GM12878 (cell line): ENCODE results near the gene BBX. TPM values are rescaled to one million over a fixed set of nuclear protein-coding genes. Genes with fewer than 3 reads are reported as not detected.

ENCODE experiments used
- ATAC-seq: fragments of 200-7000 bp; cut with Tn5 transposase; 3 replicates; pipeline ENCODE4 v1.9.1; 2020; ENCODE audit warnings: mild to moderate bottlenecking, moderate library complexity
- BruUV-seq: library from RNA; stranded (reverse); fragments of 400-500 nt; replicated peaks from 2 replicates; lab custom pipeline; 2021; lab: Mats Ljungman, UMichigan
- CTCF ChIA-PET: fragments of 300-600 bp; sonication (Branson Sonifier 250); formaldehyde crosslinking; extraction: SDS; loops from one replicate; lab custom pipeline; 2021; ENCODE audit warnings: inconsistent platforms; lab: Yijun Ruan, JAX
- POLR2A ChIA-PET: fragments of 350-600 bp; formaldehyde crosslinking; extraction: SDS; loops from one replicate; lab custom pipeline; 2021; ENCODE audit warnings: inconsistent platforms; lab: Charles Lee
- RAD21 ChIA-PET: fragments of 300-600 bp; sonication (Branson Sonifier 250); formaldehyde crosslinking; loops from one replicate; lab custom pipeline; 2023; ENCODE audit warnings: antibody characterized with exemption; ENCODE audit not compliant: unreplicated experiment; lab: Charles Lee
- SMC1A ChIA-PET: fragments of 300-600 bp; sonication (Branson Sonifier 250); formaldehyde crosslinking; loops from one replicate; lab custom pipeline; 2023; ENCODE audit not compliant: unreplicated experiment, uncharacterized antibody; lab: Charles Lee
- DNase-seq: peaks from one replicate; pipeline ENCODE4 v3.0.0-alpha.2; 2011; ENCODE audit warnings: low read depth, low spot score
- FAIRE-seq: peaks from 3 replicates; lab custom pipeline; 2011; peaks lifted over from hg19 to GRCh38; lab: Jason Lieb, UNC
- H2AFZ ChIP-seq: 2 replicates; pipeline ENCODE4 v1.6.0; 2011; ENCODE audit warnings: low read depth, low read length, control low read depth; ENCODE audit not compliant: control insufficient read depth
- H3K27ac ChIP-seq: 2 replicates; pipeline ENCODE4 v1.5.1; 2011; ENCODE audit warnings: control low read depth; ENCODE audit not compliant: control insufficient read depth, insufficient read depth
- H3K27me3 ChIP-seq, 2 experiments: replicated peaks in 1 of 2; 2 replicates each; pipeline versions ENCODE4 v1.6.0 to v1.6.1; 2011; ENCODE audit warnings: low read length in 1 of 2; ENCODE audit not compliant: control insufficient read depth in 2 of 2, insufficient read depth in 2 of 2
- H3K36me3 ChIP-seq, 2 experiments: 2 replicates each; pipeline ENCODE4 v1.5.1; 2011; ENCODE audit warnings: low read length in 1 of 2; ENCODE audit not compliant: control insufficient read depth in 2 of 2, insufficient read depth in 2 of 2
- H3K4me1 ChIP-seq: 2 replicates; pipeline ENCODE4 v1.6.1; 2011; ENCODE audit warnings: mild to moderate bottlenecking, low read length, moderate library complexity, mixed read lengths; ENCODE audit not compliant: control insufficient read depth, insufficient read depth
- H3K4me2 ChIP-seq: 2 replicates; pipeline ENCODE4 v1.6.0; 2011; ENCODE audit warnings: control low read depth; ENCODE audit not compliant: control insufficient read depth, insufficient read depth
- H3K4me3 ChIP-seq: fragments of 200-600 bp; sonication (generic); 2 replicates; pipeline ENCODE4 v1.5.1; 2016
- H3K79me2 ChIP-seq: 2 replicates; pipeline ENCODE4 v1.6.0; 2011; ENCODE audit warnings: low read length; ENCODE audit not compliant: control insufficient read depth, insufficient read depth
- H3K9ac ChIP-seq: 2 replicates; pipeline ENCODE4 v1.8.0; 2011; ENCODE audit warnings: low read length, control low read depth, mixed read lengths; ENCODE audit not compliant: control insufficient read depth, insufficient read depth
- H3K9me3 ChIP-seq: replicated peaks from 3 replicates; pipeline ENCODE4 v1.5.1; 2011; ENCODE audit warnings: mild to moderate bottlenecking, low read length; ENCODE audit not compliant: control insufficient read depth, insufficient read depth
- H4K20me1 ChIP-seq: 2 replicates; pipeline ENCODE4 v1.6.0; 2011; ENCODE audit not compliant: control insufficient read depth, insufficient read depth
- CHD2 ChIP-seq: IDR thresholded peaks from 2 replicates; pipeline ENCODE4 v1.6.1; 2011; ENCODE audit warnings: low read depth, low read length, improper control_type of control experiment, borderline replicate concordance
- GABPA ChIP-seq: IDR thresholded peaks from 2 replicates; pipeline ENCODE4 v1.6.1; 2014; ENCODE audit warnings: antibody characterized with exemption, low read depth, mild to moderate bottlenecking, inconsistent platforms
- MEF2B ChIP-seq: fragments of 450-650 bp; IDR thresholded peaks from 2 replicates; pipeline ENCODE4 v1.6.1; 2018; ENCODE audit warnings: mild to moderate bottlenecking, moderate library complexity; ENCODE audit not compliant: partially characterized antibody, poor library complexity, severe bottlenecking
- POLR2AphosphoS5 ChIP-seq: IDR thresholded peaks from 2 replicates; pipeline ENCODE4 v1.6.1; 2011; ENCODE audit warnings: mild to moderate bottlenecking, low read length, inconsistent platforms
- WRNIP1 ChIP-seq: IDR thresholded peaks from 2 replicates; pipeline ENCODE4 v1.6.1; 2011; ENCODE audit warnings: low read depth, low read length, improper control_type of control experiment, borderline replicate concordance
- WGBS: methylation state at CpG from one replicate; pipeline ENCODE4 v1.1.6; 2016; ENCODE audit warnings: low lambda C conversion rate; ENCODE audit not compliant: insufficient replicate concordance, insufficient coverage; ENCODE audit errors: missing lambda C conversion rate; 5-methylcytosine and 5-hydroxymethylcytosine counted together
- in situ Hi-C: fragments of 300-500 bp; cut with MboI; formaldehyde crosslinking; loops from 9 replicates; pipeline ENCODE4 v1.14.3; 2018; ENCODE audit warnings: mixed read lengths
- intact Hi-C: fragments of 100-400 bp; cut with micrococcal nuclease; formaldehyde crosslinking; loops from one replicate; pipeline ENCODE4 v1.14.2; 2022; ENCODE audit not compliant: unreplicated experiment
- polyA plus RNA-seq, 11 experiments: library from polyadenylated mRNA; depleted of rRNA in 4 of 11; unstranded in 6 of 11; stranded (reverse) in 5 of 11; fragments of >200 nt; fragmentation: Nextera tagmentation in 4 of 11; fragmentation: Illumina TruSeq in 1 of 11; extraction: Ambion mirVana in 4 of 11; extraction: Trizol in 1 of 11; gene quantifications; 1 replicate in 1 of 11; 2 replicates in 10 of 11; pipeline versions ENCODE4 v1.2.1 to v1.2.3, GENCODE V29; 2011 to 2016; ENCODE audit warnings: inconsistent platforms in 2 of 11, missing spikeins in 2 of 11, low read depth in 1 of 11
- total RNA-seq, 4 experiments: library from RNA; depleted of rRNA in 3 of 4; stranded (reverse); fragments of >200 nt in 3 of 4; fragmentation: Illumina TruSeq in 1 of 4; extraction: Trizol in 1 of 4; gene quantifications; 2 replicates each; pipeline versions ENCODE4 v1.2.1 to v1.2.3, GENCODE V29; 2013 to 2021
- TF ChIP-seq, protein P1 (sequence below): fragments of 450-650 bp; conservative IDR thresholded peaks from 2 replicates; pipeline ENCODE4 v1.6.1; 2017; ENCODE audit warnings: mild to moderate bottlenecking, moderate library complexity
- TF ChIP-seq, protein P2 (sequence below), 3 experiments: IDR thresholded peaks in 2 of 3; conservative IDR thresholded peaks in 1 of 3; 2 replicates each; pipeline ENCODE4 v1.5.1; 2011; ENCODE audit warnings: low read depth in 3 of 3, low read length in 3 of 3, mild to moderate bottlenecking in 3 of 3, control low read depth in 2 of 3, moderate library complexity in 2 of 3, inconsistent platforms in 1 of 3, mixed read lengths in 1 of 3; ENCODE audit not compliant: control insufficient read depth in 2 of 3, insufficient read depth in 1 of 3; ENCODE audit errors: extremely low read depth in 1 of 3
- TF ChIP-seq, protein P3 (sequence below): fragments of 150-350 bp; IDR thresholded peaks from 2 replicates; pipeline ENCODE4 v1.6.1; 2014; ENCODE audit warnings: mild to moderate bottlenecking, low read depth, low read length

The BBX gene
- total and polyA plus RNA-seq, 10 of the 15 experiments (the other 5 are each of a cell fraction or from before 2014, with no cell fraction given) = 13.3 to 38.5 (median 32.0) TPM

DNA sequence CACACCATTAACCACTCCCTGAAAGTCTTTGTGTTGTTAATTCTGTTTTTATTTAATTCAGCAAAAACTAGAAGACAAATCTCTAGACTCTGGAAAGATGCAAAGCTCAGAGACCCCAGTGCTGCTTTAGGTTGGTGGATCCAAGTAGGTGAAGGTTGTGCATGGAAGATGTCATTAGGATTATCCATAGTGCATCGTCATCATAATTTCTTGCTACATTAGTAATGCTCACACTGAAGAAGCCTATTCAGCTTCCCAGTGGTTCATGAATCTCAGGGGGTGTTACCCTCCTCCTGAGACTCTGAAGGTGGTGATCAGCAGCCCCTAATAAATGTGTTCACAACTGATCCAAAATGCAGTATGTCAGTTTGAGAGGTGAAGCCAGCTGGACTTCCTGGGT, 295.3 kb downstream of the BBX start:
- FAIRE-seq (no peak), DNase-seq (no peak), ATAC-seq (no peak)
- H3K27me3 ChIP-seq = no peaks in the 10 kb centered on the region; a peak in 1 of 4 replicates
- no peak overlapping the region for H3K4me2 ChIP-seq
- BruUV-seq = no TSS peak
- WGBS = 57% methylated on average over 1 of the region's 1 CpG
- no peak overlapping the region for H2AFZ ChIP-seq
- no peak overlapping the region for H3K4me3 ChIP-seq
- no peaks in the 10 kb centered on the region for H3K9me3 ChIP-seq
- intact Hi-C loops (no loop called here), in situ Hi-C loops (no loop called here)
- ChIA-PET SMC1A (interaction anchor here (2.5 kb wide), 1 partner anchor 9 kb away, joined by 9 read pairs; no protein-coding TSS in a partner anchor), POLR2A (no interaction called here), CTCF (interaction anchor here (1.2 kb wide), 1 partner anchor 109 kb away, joined by 3 read pairs; no protein-coding TSS in a partner anchor), RAD21 (no interaction called here)
- H3K27ac ChIP-seq = no peak overlapping the region
- H3K36me3 ChIP-seq = no peaks in the 10 kb centered on the region
- H3K4me1 ChIP-seq = no peaks in the 10 kb centered on the region
- H3K9ac ChIP-seq = no peak overlapping the region
- H3K79me2 ChIP-seq = no peaks in the 10 kb centered on the region
- no peaks in the 10 kb centered on the region for H4K20me1 ChIP-seq
- TF ChIP-seq, protein P1, sequence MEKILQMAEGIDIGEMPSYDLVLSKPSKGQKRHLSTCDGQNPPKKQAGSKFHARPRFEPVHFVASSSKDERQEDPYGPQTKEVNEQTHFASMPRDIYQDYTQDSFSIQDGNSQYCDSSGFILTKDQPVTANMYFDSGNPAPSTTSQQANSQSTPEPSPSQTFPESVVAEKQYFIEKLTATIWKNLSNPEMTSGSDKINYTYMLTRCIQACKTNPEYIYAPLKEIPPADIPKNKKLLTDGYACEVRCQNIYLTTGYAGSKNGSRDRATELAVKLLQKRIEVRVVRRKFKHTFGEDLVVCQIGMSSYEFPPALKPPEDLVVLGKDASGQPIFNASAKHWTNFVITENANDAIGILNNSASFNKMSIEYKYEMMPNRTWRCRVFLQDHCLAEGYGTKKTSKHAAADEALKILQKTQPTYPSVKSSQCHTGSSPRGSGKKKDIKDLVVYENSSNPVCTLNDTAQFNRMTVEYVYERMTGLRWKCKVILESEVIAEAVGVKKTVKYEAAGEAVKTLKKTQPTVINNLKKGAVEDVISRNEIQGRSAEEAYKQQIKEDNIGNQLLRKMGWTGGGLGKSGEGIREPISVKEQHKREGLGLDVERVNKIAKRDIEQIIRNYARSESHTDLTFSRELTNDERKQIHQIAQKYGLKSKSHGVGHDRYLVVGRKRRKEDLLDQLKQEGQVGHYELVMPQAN = no peak
- TF ChIP-seq, all 136 proteins: peak for 0

DNA sequence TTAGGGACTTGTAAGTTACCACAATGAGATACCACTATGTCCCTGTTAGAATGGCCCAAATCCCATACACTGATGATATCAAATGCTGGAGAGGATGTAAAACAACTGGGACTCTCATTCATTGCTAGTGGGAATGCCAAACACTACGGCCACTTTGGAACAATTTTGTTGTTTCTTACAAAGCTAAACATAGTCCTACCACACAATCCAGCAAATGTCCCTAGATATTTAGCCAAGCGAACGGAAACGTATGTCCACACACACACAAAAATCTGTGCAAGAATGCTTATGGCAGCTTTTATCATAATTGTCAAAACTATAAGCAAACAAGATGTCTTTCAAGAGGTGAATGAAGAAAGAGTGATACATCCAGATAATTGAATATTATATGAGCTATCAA, 296.9 kb downstream of the BBX start:
- DNase-seq (no peak), ATAC-seq (no peak), FAIRE-seq (no peak)
- Histone ChIP-seq H3K9me3 (no peaks in the 10 kb centered on the region; the same call in 2 of the 3 replicates), H3K27ac (no peak overlapping the region), H4K20me1 (no peaks in the 10 kb centered on the region), H3K4me3 (no peak overlapping the region), H3K4me1 (no peaks in the 10 kb centered on the region), H3K9ac (no peak overlapping the region), H2AFZ (no peak overlapping the region), H3K79me2 (no peaks in the 10 kb centered on the region), H3K4me2 (no peak overlapping the region), H3K36me3 (no peaks in the 10 kb centered on the region), H3K27me3 (no peaks in the 10 kb centered on the region; a peak in 1 of 4 replicates)
- in situ Hi-C loops = no loop called here
- SMC1A ChIA-PET = interaction anchor here (2.5 kb wide), 1 partner anchor 11 kb away, joined by 9 read pairs; no protein-coding TSS in a partner anchor
- RAD21 ChIA-PET = no interaction called here
- intact Hi-C loops = no loop called here
- 45% methylated on average over 4 of the region's 4 CpGs for WGBS
- POLR2A ChIA-PET = no interaction called here
- CTCF ChIA-PET = interaction anchor here (0.7 to 0.9 kb wide), 2 partner anchors 20 to 502 kb away, joined by 3 read pairs; no protein-coding TSS in a partner anchor
- TF ChIP-seq GABPA = no peak
- TF ChIP-seq, protein P2, sequence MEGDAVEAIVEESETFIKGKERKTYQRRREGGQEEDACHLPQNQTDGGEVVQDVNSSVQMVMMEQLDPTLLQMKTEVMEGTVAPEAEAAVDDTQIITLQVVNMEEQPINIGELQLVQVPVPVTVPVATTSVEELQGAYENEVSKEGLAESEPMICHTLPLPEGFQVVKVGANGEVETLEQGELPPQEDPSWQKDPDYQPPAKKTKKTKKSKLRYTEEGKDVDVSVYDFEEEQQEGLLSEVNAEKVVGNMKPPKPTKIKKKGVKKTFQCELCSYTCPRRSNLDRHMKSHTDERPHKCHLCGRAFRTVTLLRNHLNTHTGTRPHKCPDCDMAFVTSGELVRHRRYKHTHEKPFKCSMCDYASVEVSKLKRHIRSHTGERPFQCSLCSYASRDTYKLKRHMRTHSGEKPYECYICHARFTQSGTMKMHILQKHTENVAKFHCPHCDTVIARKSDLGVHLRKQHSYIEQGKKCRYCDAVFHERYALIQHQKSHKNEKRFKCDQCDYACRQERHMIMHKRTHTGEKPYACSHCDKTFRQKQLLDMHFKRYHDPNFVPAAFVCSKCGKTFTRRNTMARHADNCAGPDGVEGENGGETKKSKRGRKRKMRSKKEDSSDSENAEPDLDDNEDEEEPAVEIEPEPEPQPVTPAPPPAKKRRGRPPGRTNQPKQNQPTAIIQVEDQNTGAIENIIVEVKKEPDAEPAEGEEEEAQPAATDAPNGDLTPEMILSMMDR (IDR thresholded peaks at IDR 0.05 in 2 of 3, conservative IDR thresholded peaks at IDR 0.05 in 1 of 3; ENCODE audit: control insufficient read depth in 2 of 3, extremely low read depth in 1 of 3, insufficient read depth in 1 of 3, low read depth in 3 of 3, low read length in 3 of 3) = no peak
- no peak for TF ChIP-seq POLR2AphosphoS5
- TF ChIP-seq WRNIP1 = no peak
- TF ChIP-seq, protein P3, sequence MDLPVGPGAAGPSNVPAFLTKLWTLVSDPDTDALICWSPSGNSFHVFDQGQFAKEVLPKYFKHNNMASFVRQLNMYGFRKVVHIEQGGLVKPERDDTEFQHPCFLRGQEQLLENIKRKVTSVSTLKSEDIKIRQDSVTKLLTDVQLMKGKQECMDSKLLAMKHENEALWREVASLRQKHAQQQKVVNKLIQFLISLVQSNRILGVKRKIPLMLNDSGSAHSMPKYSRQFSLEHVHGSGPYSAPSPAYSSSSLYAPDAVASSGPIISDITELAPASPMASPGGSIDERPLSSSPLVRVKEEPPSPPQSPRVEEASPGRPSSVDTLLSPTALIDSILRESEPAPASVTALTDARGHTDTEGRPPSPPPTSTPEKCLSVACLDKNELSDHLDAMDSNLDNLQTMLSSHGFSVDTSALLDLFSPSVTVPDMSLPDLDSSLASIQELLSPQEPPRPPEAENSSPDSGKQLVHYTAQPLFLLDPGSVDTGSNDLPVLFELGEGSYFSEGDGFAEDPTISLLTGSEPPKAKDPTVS = no peak
- TF ChIP-seq MEF2B = no peak
- TF ChIP-seq CHD2 = no peak
- no TSS peak for BruUV-seq
